ENCODE measurements around the gene SMARCB1. TPM values are rescaled to one million over a fixed set of nuclear protein-coding genes. Genes with fewer than 3 reads are reported as not detected.
A peak's percentile ranks its signal among the peaks of the same experiment; 100 is the strongest.

SMARCB1 gene
- total RNA-seq, 4 donors from 2014 or later: 31.5 to 53.4 (median 43.8) TPM

- peaks cover 0 to under 1% (median 0%) of the 10 kb centered on the region in 3 donors for H3K36me3 ChIP-seq
- peak; percentile 72 to 73 for DNase-seq (ENCODE audit: low spot score in 2 of 2)
Measured at GRCh38 chr22:23750714-23751440, 35.9 kb upstream of the SMARCB1 start, which contains the start of gene ZNF70. ZNF70 (minus strand) TSS chr22:23751112; CDS start chr22:23745140, 5,972 bp downstream.

GRCh38 chr22:23751441-23751996 is 35.2 kb upstream of the SMARCB1 start:
- no peak for DNase-seq (ENCODE audit: low spot score in 2 of 2)
- peak overlapping the region; percentile 53 to 92 (median 68) for H3K4me3 ChIP-seq
- H3K36me3 ChIP-seq: no peaks in the 10 kb centered on the region
- H3K27ac ChIP-seq: peak overlapping the region; percentile 50 to 95 (median 92)
- no peak for TF ChIP-seq POLR2A (IDR thresholded peaks at IDR 0.05)
- TF ChIP-seq EP300 (IDR thresholded peaks at IDR 0.05): no peak
- TF ChIP-seq, protein P1, sequence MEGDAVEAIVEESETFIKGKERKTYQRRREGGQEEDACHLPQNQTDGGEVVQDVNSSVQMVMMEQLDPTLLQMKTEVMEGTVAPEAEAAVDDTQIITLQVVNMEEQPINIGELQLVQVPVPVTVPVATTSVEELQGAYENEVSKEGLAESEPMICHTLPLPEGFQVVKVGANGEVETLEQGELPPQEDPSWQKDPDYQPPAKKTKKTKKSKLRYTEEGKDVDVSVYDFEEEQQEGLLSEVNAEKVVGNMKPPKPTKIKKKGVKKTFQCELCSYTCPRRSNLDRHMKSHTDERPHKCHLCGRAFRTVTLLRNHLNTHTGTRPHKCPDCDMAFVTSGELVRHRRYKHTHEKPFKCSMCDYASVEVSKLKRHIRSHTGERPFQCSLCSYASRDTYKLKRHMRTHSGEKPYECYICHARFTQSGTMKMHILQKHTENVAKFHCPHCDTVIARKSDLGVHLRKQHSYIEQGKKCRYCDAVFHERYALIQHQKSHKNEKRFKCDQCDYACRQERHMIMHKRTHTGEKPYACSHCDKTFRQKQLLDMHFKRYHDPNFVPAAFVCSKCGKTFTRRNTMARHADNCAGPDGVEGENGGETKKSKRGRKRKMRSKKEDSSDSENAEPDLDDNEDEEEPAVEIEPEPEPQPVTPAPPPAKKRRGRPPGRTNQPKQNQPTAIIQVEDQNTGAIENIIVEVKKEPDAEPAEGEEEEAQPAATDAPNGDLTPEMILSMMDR (IDR thresholded peaks at IDR 0.05): no peak
- peaks cover 0 to 20% (median 7%) of the 10 kb centered on the region in 4 donors for H3K4me1 ChIP-seq
- WGBS, 2 donors: 31 to 34% methylated on average over 20 to 22 of the region's 22 CpGs
- H3K9me3 ChIP-seq: no peaks in the 10 kb centered on the region
- no peaks in the 10 kb centered on the region for H3K27me3 ChIP-seq

More at GRCh38 chr22:23750714-23751440, 35.9 kb upstream of the SMARCB1 start, which contains the start of gene ZNF70:
- peak in 1 of 2 donors; percentile 53 for TF ChIP-seq POLR2A (IDR thresholded peaks at IDR 0.05)
- peak in 1 of 2 donors; percentile 43 for TF ChIP-seq EP300 (IDR thresholded peaks at IDR 0.05)
- TF ChIP-seq, protein P1 (IDR thresholded peaks at IDR 0.05): peak in 2 of 5 experiments; percentile 11 to 26
- Histone ChIP-seq H3K27me3 (no peaks in the 10 kb centered on the region), H3K27ac (peak within 1 kb of the TSS; percentile 50 to 95 (median 92)), H3K9me3 (no peaks in the 10 kb centered on the region), H3K4me1 (peaks cover 0 to 20% (median 7%) of the 10 kb centered on the region in 4 donors), H3K4me3 (peak within 1 kb of the TSS; percentile 53 to 92 (median 71))
- 0% methylated on average over 10 to 45 of the region's 78 CpGs for WGBS, 2 donors

DNA sequence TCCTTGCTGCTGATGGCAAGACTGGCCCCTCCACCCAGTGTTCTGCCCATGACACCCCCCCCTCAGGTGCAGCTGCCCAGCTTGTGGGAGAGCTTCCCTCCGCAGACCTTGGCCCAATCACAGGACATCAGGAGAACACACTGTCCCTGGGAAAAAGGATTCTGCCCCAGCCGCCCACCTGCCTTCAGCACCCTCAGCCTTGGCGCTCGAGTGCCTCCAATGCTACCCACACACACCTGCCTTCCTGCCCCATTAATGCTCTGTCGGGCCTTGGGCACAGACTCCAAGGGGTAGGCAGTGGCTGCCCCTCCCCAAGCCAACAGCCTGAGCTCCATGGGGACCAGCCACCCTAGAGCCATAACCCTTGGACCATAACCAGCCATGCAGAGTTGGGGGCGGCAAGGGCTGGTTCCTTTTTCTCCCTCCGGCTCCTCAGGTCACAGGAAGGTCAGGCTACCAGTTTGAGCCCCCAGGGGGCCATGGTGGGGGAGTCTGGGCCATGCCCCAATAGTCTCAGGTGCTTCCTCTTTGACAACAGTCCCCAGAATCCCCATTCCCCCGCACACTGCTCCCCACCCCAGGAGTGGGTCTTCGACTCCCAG is 34.6 kb upstream of the SMARCB1 start:
- TF ChIP-seq, protein P1 (IDR thresholded peaks at IDR 0.05): no peak
- TF ChIP-seq EP300 (IDR thresholded peaks at IDR 0.05) (no peak), POLR2A (IDR thresholded peaks at IDR 0.05) (no peak)
- H3K27me3 ChIP-seq: no peaks in the 10 kb centered on the region
- peak overlapping the region in 2 of 4 donors; percentile 77 to 92 for H3K4me3 ChIP-seq
- WGBS, 2 donors: 75 to 85% methylated on average over 5 to 9 of the region's 9 CpGs
- DNase-seq (ENCODE audit: low spot score in 2 of 2): no peak
- peaks cover 0 to 20% (median 7%) of the 10 kb centered on the region in 4 donors for H3K4me1 ChIP-seq
- H3K9me3 ChIP-seq: no peaks in the 10 kb centered on the region
- no peaks in the 10 kb centered on the region for H3K36me3 ChIP-seq
- H3K27ac ChIP-seq: peak overlapping the region in 1 of 4 donors; percentile 95

DNA sequence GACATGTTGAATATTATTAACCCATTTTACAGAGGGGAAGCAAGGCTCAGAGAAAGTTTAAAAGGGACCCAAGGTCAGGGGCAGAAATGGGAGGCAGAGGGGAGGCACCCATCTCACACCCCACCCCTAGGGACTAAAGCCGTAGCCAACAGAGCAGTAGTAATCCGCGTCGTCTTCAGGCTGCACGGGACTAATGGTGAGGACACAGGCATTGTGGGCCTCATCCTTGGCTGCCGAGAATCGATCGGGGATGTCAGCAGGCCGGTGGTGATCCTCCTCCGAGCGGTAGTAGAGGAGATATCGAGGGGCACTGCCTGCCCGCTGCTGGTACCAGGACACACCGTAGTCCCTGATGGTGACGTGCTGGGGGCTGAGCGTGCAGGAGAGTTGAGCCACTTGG is 34.0 kb upstream of the SMARCB1 start:
- DNase-seq (ENCODE audit: low spot score in 2 of 2): no peak
- no peaks in the 10 kb centered on the region for H3K36me3 ChIP-seq
- peaks cover 0 to 20% (median 7%) of the 10 kb centered on the region in 4 donors for H3K4me1 ChIP-seq
- TF ChIP-seq EP300 (IDR thresholded peaks at IDR 0.05) (no peak), POLR2A (IDR thresholded peaks at IDR 0.05) (no peak)
- TF ChIP-seq, protein P1 (IDR thresholded peaks at IDR 0.05): no peak
- H3K4me3 ChIP-seq: peak overlapping the region in 1 of 4 donors; percentile 31
- no peaks in the 10 kb centered on the region for H3K9me3 ChIP-seq
- H3K27ac ChIP-seq: no peak overlapping the region
- no peaks in the 10 kb centered on the region for H3K27me3 ChIP-seq
- WGBS, 2 donors: 86 to 92% methylated on average over 15 to 16 of the region's 16 CpGs

All from tibial nerve (tissue), 4 donors.